ENCODE data around the gene OPCML. TPM values are rescaled to one million over a fixed set of nuclear protein-coding genes. Genes with fewer than 3 reads are reported as not detected.

The OPCML gene
- total RNA-seq, 2 donors from 2014 or later = not detected

DNA sequence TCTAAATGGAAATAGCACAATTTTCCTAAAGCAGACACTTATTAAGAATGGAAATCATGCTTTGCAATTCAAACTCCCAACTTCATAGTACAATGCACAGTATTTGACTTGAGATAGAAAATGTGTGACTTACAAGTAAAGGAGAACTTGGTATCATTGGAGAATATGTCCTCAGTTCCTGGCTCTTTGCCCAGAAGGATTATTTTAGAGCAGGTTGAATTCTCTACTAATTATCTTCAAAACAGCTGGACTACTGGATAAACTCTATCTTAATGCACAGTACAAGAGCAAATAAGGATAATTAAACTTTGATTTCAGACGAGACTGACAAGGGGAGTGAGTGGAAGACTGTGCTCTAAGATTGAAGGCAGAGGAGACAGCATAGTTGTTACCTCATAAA lies 839.4 kb downstream of the OPCML start:
- Histone ChIP-seq H3K27me3 (replicated peaks; ENCODE audit: insufficient read depth) (no peaks in the 10 kb centered on the region), H3K9me3 (no peaks in the 10 kb centered on the region), H3K27ac (no peak overlapping the region), H3K4me1 (ENCODE audit: control insufficient read depth in 1 of 2, low read depth in 2 of 2) (no peaks in the 10 kb centered on the region), H3K4me3 (no peak overlapping the region), H3K36me3 (no peaks in the 10 kb centered on the region)
- no peak for DNase-seq (ENCODE audit: low spot score)
- no peak for ATAC-seq (ENCODE audit: insufficient number of reproducible peaks, low FRiP score, low read depth)
- TF ChIP-seq, protein P1, sequence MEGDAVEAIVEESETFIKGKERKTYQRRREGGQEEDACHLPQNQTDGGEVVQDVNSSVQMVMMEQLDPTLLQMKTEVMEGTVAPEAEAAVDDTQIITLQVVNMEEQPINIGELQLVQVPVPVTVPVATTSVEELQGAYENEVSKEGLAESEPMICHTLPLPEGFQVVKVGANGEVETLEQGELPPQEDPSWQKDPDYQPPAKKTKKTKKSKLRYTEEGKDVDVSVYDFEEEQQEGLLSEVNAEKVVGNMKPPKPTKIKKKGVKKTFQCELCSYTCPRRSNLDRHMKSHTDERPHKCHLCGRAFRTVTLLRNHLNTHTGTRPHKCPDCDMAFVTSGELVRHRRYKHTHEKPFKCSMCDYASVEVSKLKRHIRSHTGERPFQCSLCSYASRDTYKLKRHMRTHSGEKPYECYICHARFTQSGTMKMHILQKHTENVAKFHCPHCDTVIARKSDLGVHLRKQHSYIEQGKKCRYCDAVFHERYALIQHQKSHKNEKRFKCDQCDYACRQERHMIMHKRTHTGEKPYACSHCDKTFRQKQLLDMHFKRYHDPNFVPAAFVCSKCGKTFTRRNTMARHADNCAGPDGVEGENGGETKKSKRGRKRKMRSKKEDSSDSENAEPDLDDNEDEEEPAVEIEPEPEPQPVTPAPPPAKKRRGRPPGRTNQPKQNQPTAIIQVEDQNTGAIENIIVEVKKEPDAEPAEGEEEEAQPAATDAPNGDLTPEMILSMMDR (IDR thresholded peaks at IDR 0.05) = no peak

DNA sequence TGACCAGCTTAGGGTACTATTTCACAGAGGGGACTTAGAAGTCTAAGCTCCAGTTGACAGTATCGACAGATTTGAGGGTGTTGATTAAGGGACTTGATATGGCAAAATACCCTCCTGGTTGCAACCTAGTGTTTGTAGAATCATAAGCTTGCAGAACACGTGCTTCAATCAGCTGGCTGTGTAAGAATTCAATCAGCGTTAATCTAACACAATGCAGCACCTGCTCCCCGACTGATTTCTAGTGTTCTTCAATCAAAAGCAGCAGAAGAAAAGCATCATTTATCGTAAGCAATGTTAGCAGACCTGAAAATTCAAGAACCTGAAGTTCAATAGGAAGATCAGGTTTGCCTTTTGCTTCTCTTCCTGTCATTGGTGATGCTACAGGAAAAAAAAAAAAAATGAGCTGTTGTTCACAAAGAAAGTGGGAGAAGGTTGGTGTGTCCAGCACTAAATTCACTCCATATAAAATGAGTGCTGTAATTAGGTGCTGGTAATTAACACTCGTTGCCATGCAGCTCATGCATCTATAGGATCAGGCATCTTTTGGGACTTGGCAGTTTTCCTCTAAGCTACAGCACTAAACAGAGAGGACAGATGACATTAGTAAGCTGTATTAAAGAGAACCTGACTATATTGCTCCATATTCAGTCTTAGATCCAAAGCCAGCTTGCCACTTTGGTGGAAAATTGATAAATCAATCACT lies 840.3 kb downstream of the OPCML start:
- H3K27me3 ChIP-seq (replicated peaks; ENCODE audit: insufficient read depth) = no peaks in the 10 kb centered on the region
- no peaks in the 10 kb centered on the region for H3K4me1 ChIP-seq (ENCODE audit: control insufficient read depth in 1 of 2, low read depth in 2 of 2)
- H3K9me3 ChIP-seq = no peaks in the 10 kb centered on the region
- H3K36me3 ChIP-seq = no peaks in the 10 kb centered on the region
- DNase-seq (ENCODE audit: low spot score) (no peak), ATAC-seq (ENCODE audit: insufficient number of reproducible peaks, low FRiP score, low read depth) (no peak)
- no peak overlapping the region for H3K27ac ChIP-seq
- TF ChIP-seq, protein P1 (IDR thresholded peaks at IDR 0.05) = no peak
- no peak overlapping the region for H3K4me3 ChIP-seq

DNA sequence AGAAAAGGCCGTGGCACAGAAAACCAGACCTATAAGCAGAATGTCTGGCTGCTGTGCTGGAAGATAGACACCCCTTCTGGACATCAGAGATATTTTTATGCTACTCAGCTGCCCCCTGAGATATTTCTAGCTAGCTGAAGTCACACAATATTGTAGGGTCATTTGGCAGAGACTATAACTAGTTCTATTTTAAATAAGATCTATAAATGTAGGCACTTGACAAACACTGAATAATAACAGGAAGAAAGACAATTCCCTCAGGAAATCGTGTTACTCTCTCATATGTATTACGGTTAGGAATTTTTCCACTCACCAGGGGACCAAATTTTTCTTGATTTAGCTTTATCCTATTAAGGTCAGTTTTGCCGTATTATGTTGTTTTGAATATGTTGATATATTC lies 845.4 kb downstream of the OPCML start:
- TF ChIP-seq, protein P1 (IDR thresholded peaks at IDR 0.05) = no peak
- no peak for DNase-seq (ENCODE audit: low spot score)
- ATAC-seq (ENCODE audit: insufficient number of reproducible peaks, low FRiP score, low read depth) = no peak
- Histone ChIP-seq H3K36me3 (no peaks in the 10 kb centered on the region), H3K27ac (no peak overlapping the region), H3K4me3 (no peak overlapping the region), H3K9me3 (no peaks in the 10 kb centered on the region), H3K4me1 (ENCODE audit: control insufficient read depth in 1 of 2, low read depth in 2 of 2) (no peaks in the 10 kb centered on the region), H3K27me3 (replicated peaks; ENCODE audit: insufficient read depth) (no peaks in the 10 kb centered on the region)

DNA sequence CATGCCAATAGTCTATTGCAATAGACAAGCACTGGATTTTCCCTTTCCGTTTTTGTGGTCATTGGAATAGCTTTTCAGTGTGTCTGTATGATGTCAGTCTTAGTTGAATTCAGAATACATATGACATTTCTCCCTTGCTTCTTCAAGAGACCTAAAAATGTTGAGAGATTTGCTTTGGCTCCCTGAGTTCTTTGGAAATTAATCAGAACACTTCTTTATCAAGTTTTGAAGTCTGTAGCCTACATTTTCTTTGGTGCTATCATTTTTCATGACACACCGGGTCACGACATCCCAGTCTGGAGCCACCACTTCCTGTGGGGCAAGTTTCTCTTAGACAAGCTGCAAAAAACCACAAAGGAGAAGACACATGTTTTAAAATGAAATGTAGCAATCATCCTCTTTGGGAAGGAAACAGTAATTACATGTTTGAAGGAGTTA lies 847.1 kb downstream of the OPCML start:
- H3K27ac ChIP-seq = no peak overlapping the region
- H3K9me3 ChIP-seq = no peaks in the 10 kb centered on the region
- no peaks in the 10 kb centered on the region for H3K4me1 ChIP-seq (ENCODE audit: control insufficient read depth in 1 of 2, low read depth in 2 of 2)
- DNase-seq (ENCODE audit: low spot score) (no peak), ATAC-seq (ENCODE audit: insufficient number of reproducible peaks, low FRiP score, low read depth) (no peak)
- TF ChIP-seq, protein P1 (IDR thresholded peaks at IDR 0.05) = no peak
- H3K27me3 ChIP-seq (replicated peaks; ENCODE audit: insufficient read depth) = no peaks in the 10 kb centered on the region
- no peak overlapping the region for H3K4me3 ChIP-seq
- H3K36me3 ChIP-seq = no peaks in the 10 kb centered on the region

DNA sequence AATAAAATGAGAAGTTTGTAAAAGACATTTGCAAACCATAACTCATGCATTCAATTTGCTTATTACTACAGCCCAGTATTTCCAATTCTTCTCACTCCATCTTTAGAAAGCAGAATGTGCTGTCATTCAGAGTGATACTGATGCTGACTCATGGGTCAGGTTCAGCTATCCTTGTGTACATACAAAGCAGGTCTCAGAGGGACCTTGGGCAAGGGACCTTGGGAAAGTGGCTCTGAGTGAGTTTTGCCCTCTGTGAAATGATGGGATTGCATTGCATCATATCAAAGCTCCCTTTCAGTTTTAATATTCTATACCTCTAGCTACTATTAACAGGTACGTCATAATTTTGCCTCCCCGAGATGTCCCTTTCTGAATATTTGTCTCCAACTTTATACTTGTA lies 848.7 kb downstream of the OPCML start:
- no peak for DNase-seq (ENCODE audit: low spot score)
- no peaks in the 10 kb centered on the region for H3K4me1 ChIP-seq (ENCODE audit: control insufficient read depth in 1 of 2, low read depth in 2 of 2)
- no peaks in the 10 kb centered on the region for H3K9me3 ChIP-seq
- H3K27me3 ChIP-seq (replicated peaks; ENCODE audit: insufficient read depth) = no peaks in the 10 kb centered on the region
- no peak overlapping the region for H3K27ac ChIP-seq
- H3K36me3 ChIP-seq = no peaks in the 10 kb centered on the region
- no peak for ATAC-seq (ENCODE audit: insufficient number of reproducible peaks, low FRiP score, low read depth)
- no peak overlapping the region for H3K4me3 ChIP-seq
- TF ChIP-seq, protein P1 (IDR thresholded peaks at IDR 0.05) = no peak

Data from thoracic aorta (tissue), 2 donors.